GM12801 (cell line): Measurements from ENCODE around the gene TSPAN3.

ENCODE experiments used
- TF ChIP-seq, protein P1 (sequence below): IDR thresholded peaks from one replicate; pipeline ENCODE4 v1.5.1; 2011; ENCODE audit warnings: control low read depth; ENCODE audit not compliant: insufficient read length; ENCODE audit errors: extremely low read depth

Gene TSPAN3

DNA sequence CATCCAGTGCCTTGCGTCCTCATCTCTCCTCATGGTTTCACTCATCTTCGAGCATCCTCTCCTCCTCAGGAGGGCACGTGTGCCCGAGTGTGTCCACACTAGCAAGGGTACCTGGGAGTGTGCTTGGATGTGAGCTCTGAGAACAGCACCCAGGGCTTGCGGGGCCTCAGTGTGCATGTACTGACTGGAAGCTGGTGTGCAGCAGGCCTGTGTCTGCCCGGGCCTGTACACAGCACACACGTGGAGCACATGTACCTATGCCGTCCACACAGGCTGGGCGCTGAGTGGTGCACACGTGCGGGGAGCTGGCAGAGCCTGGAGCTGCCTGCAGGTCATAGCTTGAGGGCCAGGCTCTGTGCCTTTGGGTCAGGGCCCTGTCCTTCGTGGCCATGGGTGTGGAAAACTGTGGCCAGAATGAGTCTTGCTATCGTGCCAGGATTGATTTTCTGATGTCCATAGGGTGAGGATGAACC, 34.9 kb downstream of the TSPAN3 start:
- TF ChIP-seq, protein P1, sequence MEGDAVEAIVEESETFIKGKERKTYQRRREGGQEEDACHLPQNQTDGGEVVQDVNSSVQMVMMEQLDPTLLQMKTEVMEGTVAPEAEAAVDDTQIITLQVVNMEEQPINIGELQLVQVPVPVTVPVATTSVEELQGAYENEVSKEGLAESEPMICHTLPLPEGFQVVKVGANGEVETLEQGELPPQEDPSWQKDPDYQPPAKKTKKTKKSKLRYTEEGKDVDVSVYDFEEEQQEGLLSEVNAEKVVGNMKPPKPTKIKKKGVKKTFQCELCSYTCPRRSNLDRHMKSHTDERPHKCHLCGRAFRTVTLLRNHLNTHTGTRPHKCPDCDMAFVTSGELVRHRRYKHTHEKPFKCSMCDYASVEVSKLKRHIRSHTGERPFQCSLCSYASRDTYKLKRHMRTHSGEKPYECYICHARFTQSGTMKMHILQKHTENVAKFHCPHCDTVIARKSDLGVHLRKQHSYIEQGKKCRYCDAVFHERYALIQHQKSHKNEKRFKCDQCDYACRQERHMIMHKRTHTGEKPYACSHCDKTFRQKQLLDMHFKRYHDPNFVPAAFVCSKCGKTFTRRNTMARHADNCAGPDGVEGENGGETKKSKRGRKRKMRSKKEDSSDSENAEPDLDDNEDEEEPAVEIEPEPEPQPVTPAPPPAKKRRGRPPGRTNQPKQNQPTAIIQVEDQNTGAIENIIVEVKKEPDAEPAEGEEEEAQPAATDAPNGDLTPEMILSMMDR = no peak

DNA sequence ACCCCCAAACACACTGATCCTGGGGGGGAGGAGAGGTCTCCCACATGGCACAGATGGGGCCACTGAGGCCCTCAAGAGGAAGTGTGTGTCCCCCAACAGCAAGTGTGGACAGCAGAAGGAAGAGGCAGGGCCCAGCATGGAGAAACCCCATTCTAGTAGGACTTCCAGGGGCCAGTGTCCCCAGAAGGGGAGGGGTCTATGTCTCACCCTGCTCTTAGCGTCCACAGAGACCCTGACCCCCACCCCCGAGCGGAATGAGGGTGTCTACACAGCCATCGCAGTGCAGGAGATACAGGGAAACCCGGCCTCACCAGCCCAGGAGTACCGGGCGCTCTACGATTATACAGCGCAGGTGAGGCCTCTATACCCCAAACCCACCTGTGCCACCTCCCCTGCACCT, 35.3 kb downstream of the TSPAN3 start:
- TF ChIP-seq, protein P1 = no peak

DNA sequence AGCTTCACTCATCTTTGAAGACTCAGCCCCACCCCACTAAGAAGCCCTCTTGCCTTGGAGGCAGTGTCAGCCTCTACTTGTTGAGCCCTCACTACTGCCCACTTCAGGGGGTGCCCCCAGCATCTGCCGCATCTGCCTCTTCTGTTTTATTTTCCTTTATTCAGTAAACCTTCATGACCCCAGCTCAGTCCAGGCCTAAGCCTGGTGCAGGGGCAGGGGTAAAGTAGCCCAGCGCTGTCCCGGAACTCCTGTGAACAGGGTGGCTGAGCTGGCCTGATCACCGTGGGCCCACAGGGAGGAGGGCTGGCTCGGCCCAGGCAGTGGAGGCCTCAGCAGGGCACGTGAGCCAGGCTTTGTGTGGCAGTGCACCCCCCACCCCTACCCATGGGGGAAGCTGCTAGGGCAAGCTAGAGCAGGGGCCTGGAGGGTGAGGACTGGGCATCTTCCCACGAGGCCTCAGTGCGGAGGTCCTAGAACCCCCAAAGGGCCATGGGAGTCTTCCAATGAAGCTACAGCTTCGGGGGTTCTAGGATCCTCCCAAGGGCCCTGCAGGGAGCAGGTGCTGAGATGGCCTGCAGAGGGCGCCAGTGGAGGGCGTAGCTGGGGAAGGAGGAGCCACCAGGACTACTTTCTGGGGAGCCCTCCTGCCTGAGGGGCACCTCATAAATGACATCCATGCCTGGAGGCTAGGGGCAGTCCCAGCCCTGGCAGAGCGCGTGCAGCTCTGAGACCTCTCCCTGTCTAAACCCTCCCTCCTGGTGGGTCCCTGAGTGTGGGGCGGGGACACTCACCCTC, 36.0 kb downstream of the TSPAN3 start:
- TF ChIP-seq, protein P1 = no peak

DNA sequence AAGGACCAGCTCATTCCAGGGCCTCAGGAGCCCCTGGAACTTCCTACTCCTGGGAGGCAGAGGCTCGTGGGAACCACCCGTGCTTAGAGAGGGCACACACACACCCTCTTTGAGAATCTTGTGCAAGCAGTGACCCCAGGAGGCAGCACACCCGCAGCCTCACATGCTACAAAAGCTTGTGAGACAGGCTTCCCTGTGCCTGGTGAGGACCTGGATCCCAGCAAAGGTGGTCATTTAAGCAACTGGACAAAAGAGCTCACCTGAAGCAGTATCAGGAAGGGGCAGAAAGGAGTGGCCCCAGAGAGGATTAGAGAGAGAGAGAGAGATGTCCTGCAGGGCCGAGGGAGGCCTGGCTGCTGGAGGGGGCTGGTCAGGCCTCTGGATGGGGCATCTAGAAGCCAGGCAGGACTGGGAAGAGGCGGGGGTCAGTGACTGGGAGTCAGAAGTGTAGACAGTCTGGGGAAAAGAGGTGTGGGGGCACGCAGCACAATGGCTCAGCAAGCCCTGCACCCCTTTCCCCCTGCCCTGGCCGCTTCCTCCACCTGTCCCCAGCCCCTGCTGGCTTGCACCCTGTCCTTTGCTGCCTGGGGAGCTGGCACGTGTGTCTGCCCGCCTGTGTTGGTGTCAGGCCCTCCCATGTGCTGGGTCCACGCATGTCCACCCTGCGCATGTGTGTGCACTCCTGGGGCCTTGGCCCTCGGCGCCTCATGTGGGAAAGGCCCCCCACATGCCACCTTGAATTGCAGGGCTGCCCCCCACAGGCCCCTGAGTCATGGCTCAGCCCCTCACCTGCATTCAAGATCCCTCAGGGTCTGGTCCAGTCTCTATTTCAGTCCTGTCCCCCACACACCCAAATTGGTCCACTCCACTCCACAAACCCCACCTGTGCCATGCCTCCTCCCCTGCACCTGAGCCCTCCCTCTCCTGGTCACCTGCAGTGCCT, 36.9 kb downstream of the TSPAN3 start:
- TF ChIP-seq, protein P1 = no peak

DNA sequence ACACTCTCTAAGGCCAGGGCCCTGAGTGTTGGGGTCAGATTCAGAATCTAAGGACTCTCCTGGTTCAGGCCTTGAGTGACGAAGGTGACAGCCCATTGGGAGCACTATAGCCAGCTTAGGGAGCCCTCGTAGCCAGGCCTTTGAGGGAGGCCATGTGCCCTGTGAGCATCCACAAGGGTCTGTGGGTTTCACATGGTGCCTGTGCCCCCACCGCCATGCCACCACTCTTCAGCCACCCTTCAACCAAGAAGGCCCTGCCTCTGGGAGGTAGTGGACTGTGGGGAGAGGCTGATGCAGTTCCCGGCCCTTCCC, 37.5 kb downstream of the TSPAN3 start:
- TF ChIP-seq, protein P1 = no peak

DNA sequence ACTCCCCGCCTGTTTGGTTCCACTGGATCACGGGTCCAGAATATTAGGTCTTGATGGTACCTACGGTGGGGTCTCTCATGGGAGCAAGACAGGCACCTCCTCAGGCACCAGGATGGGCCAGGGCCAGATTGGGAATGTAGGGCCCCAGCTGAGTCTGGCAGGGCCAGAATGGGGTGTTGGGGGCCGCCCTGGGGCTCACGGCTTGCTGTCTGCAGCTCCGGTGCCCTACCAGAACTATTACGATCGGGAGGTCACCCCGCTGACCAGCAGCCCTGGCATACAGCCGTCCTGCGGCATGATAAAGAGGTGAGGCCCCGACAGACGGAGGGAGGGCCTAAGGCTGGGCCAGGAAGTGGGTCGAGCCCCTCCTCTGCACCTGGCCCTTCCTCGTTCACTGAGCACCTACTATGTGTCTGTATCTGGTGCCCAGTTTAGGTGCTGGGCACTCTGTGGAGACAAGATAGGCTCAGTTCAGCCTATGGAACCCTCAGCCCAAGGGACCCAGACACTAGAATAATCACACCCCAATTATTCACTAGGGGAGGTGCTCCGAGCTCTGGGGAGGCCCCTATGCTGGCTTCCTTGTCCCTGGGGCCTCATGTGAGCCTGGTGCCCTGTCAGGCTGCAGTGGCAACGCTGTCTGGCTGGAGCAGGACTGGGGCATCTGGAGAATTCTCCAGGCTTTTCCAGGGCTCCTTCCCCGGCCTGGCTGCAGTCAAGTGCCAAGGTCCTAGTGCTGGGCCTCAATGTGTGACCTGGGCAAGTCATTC, 38.1 kb downstream of the TSPAN3 start:
- TF ChIP-seq, protein P1 = no peak
